Large intestine (tissue), 3 donors: Measurements from ENCODE around the gene SH3GL2. TPM values are rescaled to one million over a fixed set of nuclear protein-coding genes. Genes with fewer than 3 reads are reported as not detected.

Source experiments
- DNase-seq, 2 donors: peaks; one replicate each; pipeline versions ENCODE4 v3.0.0 to v3.0.0-alpha.2; 2013
- H3K27ac ChIP-seq: one replicate; pipeline ENCODE4 v1.5.1; 2013; ENCODE audit warnings: low read length
- H3K27me3 ChIP-seq: 2 replicates; pipeline ENCODE4 v1.6.1; 2013; ENCODE audit warnings: low read length; ENCODE audit not compliant: control insufficient read depth, insufficient read depth
- H3K36me3 ChIP-seq: 2 replicates; pipeline ENCODE4 v1.6.1; 2013; ENCODE audit warnings: low read length; ENCODE audit not compliant: control insufficient read depth, insufficient read depth
- H3K4me1 ChIP-seq: one replicate; pipeline ENCODE4 v1.6.1; 2013; ENCODE audit warnings: low read length; ENCODE audit not compliant: control insufficient read depth, insufficient read depth
- H3K4me3 ChIP-seq: one replicate; pipeline ENCODE4 v1.5.1; 2013; ENCODE audit warnings: low read length
- H3K9me3 ChIP-seq: one replicate; pipeline ENCODE4 v1.6.1; 2013; ENCODE audit warnings: mild to moderate bottlenecking, low read depth, low read length, moderate library complexity; ENCODE audit not compliant: control insufficient read depth
- WGBS: methylation state at CpG from one replicate; pipeline ENCODE4 v1.1.5; 2013; ENCODE audit warnings: low lambda C conversion rate; ENCODE audit not compliant: insufficient coverage; 5-methylcytosine and 5-hydroxymethylcytosine counted together
- polyA plus RNA-seq: library from polyadenylated mRNA; unstranded; fragments of 120-200 nt; gene quantifications from one replicate; pipeline ENCODE4 v1.2.1, GENCODE V29; 2013

The SH3GL2 gene
- polyA plus RNA-seq, 1 donor, result 2.4 TPM

GRCh38 chr9:17653947-17654465 lies 75.1 kb downstream of the SH3GL2 start:
- Histone ChIP-seq H3K36me3 (no peaks in the 10 kb centered on the region), H3K4me3 (no peak overlapping the region), H3K9me3 (no peaks in the 10 kb centered on the region), H3K4me1 (no peaks in the 10 kb centered on the region), H3K27me3 (no peaks in the 10 kb centered on the region), H3K27ac (no peak overlapping the region)
- DNase-seq, result no peak
- WGBS, result 100% methylated on average over 1 of the region's 4 CpGs

DNA sequence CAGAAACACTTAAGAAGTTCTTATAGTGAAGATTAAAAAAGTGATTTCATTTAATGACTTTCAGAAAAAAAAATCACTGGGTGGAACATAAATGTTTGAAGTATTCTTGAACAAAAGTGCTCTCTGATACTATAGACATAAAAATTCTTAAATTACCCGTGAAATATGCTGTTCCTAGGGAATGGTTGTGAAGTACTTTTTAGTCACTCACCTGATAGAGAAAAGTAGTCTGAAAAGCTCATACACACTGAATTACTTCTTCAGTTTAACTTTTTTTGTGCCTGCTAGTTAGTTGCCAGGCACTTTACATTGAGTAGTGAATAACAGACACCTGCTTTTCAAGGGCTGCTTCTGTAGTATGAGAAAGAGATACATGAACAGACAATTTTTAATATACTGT lies 78.0 kb downstream of the SH3GL2 start:
- 100% methylated on average over 1 of the region's 1 CpG for WGBS
- Histone ChIP-seq H3K9me3 (no peaks in the 10 kb centered on the region), H3K4me3 (no peak overlapping the region), H3K36me3 (no peaks in the 10 kb centered on the region), H3K27ac (no peak overlapping the region), H3K27me3 (no peaks in the 10 kb centered on the region), H3K4me1 (no peaks in the 10 kb centered on the region)
- DNase-seq, result no peak

DNA sequence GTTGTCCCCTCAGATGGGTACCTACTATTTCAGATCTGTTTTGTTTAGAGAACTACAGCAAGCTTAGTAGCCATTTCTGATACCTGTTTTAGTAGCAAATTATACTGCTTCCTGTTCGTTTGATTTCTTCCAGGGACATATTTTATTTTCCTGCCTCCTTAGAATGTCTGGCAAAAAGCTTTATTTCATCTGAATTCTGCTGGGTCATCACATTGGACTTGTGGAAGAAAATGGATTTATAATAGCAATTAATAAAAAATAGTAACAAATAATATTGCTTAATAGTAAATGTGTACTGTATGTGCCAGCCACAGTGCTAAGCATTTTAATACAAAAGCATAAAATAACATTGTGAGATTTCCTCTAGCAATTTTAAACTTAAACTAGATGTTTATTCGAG lies 79.4 kb downstream of the SH3GL2 start:
- Histone ChIP-seq H3K4me1 (no peaks in the 10 kb centered on the region), H3K27me3 (no peaks in the 10 kb centered on the region), H3K27ac (no peak overlapping the region), H3K4me3 (no peak overlapping the region), H3K9me3 (no peaks in the 10 kb centered on the region), H3K36me3 (no peaks in the 10 kb centered on the region)
- 80% methylated on average over 1 of the region's 2 CpGs for WGBS
- DNase-seq, result no peak

DNA sequence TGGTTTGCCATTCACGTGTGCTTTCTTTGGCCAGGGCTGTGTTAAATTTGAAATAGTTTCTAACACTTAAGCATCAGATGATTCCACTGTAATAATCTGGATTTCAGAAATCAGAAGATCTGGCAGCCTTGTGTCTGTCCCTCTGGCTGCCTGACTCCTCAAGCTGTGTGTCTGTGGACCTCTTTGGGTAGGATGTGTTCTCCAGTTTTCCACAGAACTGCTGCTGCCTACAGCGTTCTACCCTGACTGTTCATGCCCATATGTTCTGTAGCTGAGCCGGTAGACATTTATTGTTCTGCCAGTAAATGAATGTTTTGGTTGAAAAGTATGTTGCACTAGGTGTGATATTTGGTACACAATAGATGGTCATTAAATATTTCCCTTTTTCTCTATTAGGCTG lies 81.3 kb downstream of the SH3GL2 start:
- no peaks in the 10 kb centered on the region for H3K27me3 ChIP-seq
- no CpG with 5 or more reads among the region's 3 CpGs for WGBS
- no peaks in the 10 kb centered on the region for H3K4me1 ChIP-seq
- no peak for DNase-seq
- H3K4me3 ChIP-seq, result no peak overlapping the region
- H3K36me3 ChIP-seq, result no peaks in the 10 kb centered on the region
- H3K9me3 ChIP-seq, result no peaks in the 10 kb centered on the region
- no peak overlapping the region for H3K27ac ChIP-seq

- no peak overlapping the region for H3K27ac ChIP-seq
- no peak for DNase-seq
- H3K9me3 ChIP-seq, result no peaks in the 10 kb centered on the region
- no peaks in the 10 kb centered on the region for H3K27me3 ChIP-seq
- WGBS, result 90% methylated on average over 1 of the region's 3 CpGs
- no peak overlapping the region for H3K4me3 ChIP-seq
- H3K36me3 ChIP-seq, result no peaks in the 10 kb centered on the region
- H3K4me1 ChIP-seq, result no peaks in the 10 kb centered on the region
These were observed 86.6 kb downstream of the SH3GL2 start for GRCh38 chr9:17665450-17665849.

- no peak overlapping the region for H3K27ac ChIP-seq
- no peaks in the 10 kb centered on the region for H3K36me3 ChIP-seq
- H3K27me3 ChIP-seq, result no peaks in the 10 kb centered on the region
- H3K9me3 ChIP-seq, result no peaks in the 10 kb centered on the region
- WGBS, result 92% methylated on average over 2 of the region's 4 CpGs
- no peak overlapping the region for H3K4me3 ChIP-seq
- no peak for DNase-seq
- no peaks in the 10 kb centered on the region for H3K4me1 ChIP-seq
These were observed 90.3 kb downstream of the SH3GL2 start for GRCh38 chr9:17669206-17669605.

DNA sequence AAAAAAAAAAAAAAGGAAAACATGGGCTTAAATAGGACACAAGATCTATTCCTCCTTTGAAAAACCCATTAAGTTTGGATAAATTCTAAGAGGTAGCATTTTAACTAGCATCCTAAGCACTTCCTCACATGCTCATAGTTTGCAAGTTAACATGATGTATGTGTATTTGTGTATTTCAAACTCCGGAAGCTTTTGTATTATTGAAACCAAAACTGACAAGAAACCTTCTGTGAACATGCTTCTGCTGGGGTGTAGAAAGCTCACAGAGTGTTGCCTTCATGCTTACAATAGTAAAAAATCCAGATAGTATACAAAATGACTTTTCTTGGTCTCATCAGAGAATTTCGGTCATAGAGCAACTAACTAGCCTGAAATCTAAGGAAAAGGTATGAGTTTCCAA lies 103.8 kb downstream of the SH3GL2 start:
- H3K4me3 ChIP-seq, result no peak overlapping the region
- H3K27ac ChIP-seq, result no peak overlapping the region
- H3K9me3 ChIP-seq, result no peaks in the 10 kb centered on the region
- H3K4me1 ChIP-seq, result no peaks in the 10 kb centered on the region
- no peaks in the 10 kb centered on the region for H3K27me3 ChIP-seq
- H3K36me3 ChIP-seq, result no peaks in the 10 kb centered on the region
- WGBS, result 83% methylated on average over 1 of the region's 2 CpGs
- DNase-seq, result no peak

DNA sequence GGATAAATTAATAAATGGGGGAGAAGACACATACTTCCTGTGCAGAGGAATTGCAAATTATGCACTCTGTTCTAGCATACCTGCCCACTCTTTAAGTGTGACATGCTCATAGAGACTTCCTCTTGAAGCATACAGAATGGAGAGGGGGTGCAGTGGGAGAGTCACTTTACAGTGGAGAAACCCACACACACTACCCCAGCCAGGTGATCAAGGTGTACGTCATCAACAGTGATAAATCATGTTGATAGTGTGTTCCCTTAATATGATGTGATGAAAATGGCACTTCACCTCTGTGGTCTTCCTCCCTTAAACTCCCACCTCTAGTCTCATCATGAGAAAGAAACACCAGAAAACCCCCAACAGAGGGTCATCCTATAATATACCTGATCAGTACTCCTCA lies 110.0 kb downstream of the SH3GL2 start:
- H3K27ac ChIP-seq, result no peak overlapping the region
- no peaks in the 10 kb centered on the region for H3K36me3 ChIP-seq
- H3K4me3 ChIP-seq, result no peak overlapping the region
- H3K4me1 ChIP-seq, result no peaks in the 10 kb centered on the region
- no peaks in the 10 kb centered on the region for H3K9me3 ChIP-seq
- no peaks in the 10 kb centered on the region for H3K27me3 ChIP-seq
- no CpG with 5 or more reads among the region's 1 CpG for WGBS
- DNase-seq, result no peak

DNA sequence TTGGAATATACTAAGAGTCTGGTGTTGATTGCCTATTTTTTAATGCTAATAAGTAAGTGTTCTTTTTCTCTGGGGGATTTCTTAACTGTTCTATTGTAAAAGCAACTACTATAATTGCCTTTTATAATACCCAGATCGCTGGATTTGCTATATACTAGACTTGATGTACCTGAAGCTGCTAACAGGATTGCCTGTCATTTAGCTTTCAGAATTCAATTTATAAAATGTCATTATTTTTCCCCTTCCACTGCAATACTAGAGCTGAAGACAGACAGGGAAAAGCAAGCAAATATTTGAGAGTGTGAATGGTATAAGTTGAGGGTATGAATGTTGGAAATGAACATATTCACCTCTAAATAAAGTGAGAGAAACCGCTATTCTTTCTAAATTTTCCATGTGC lies 115.5 kb downstream of the SH3GL2 start:
- WGBS, result 83% methylated on average over 2 of the region's 2 CpGs
- Histone ChIP-seq H3K9me3 (no peaks in the 10 kb centered on the region), H3K27ac (no peak overlapping the region), H3K27me3 (no peaks in the 10 kb centered on the region), H3K4me3 (no peak overlapping the region), H3K4me1 (no peaks in the 10 kb centered on the region), H3K36me3 (no peaks in the 10 kb centered on the region)
- no peak for DNase-seq

DNA sequence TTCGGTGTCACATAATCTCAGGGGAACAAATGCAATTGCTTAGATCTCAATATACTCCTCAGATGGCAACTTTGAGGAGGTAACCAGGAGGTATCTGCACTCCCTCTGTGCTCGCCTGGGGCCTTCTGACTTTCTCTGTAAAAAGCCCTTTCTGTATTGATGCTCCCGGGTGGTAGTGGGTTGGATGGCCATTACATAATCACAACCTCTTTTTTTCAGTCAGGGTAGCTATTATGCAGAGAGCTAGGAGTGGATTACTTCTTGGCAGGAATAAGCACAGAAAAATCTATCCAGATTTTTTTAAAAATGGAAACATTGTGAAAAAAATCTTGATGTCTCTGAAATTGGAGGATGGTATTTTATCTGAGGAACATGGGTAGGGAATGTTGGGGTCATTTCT lies 116.6 kb downstream of the SH3GL2 start:
- H3K27me3 ChIP-seq, result no peaks in the 10 kb centered on the region
- H3K9me3 ChIP-seq, result no peaks in the 10 kb centered on the region
- H3K4me1 ChIP-seq, result no peaks in the 10 kb centered on the region
- H3K36me3 ChIP-seq, result no peaks in the 10 kb centered on the region
- H3K27ac ChIP-seq, result no peak overlapping the region
- no peak for DNase-seq
- H3K4me3 ChIP-seq, result no peak overlapping the region
- no CpG with 5 or more reads among the region's 3 CpGs for WGBS

- Histone ChIP-seq H3K9me3 (no peaks in the 10 kb centered on the region), H3K36me3 (no peaks in the 10 kb centered on the region), H3K4me1 (no peaks in the 10 kb centered on the region), H3K4me3 (no peak overlapping the region), H3K27ac (no peak overlapping the region), H3K27me3 (no peaks in the 10 kb centered on the region)
- WGBS, result no CpG with 5 or more reads among the region's 3 CpGs
- no peak for DNase-seq
These were observed 120.9 kb downstream of the SH3GL2 start for GRCh38 chr9:17699615-17700330.
